Fibroblast of lung (primary cell): Measurements from ENCODE around the gene AICDA.

ENCODE experiments used
- EZH2 ChIP-seq: IDR thresholded peaks from 2 replicates; pipeline ENCODE4 v1.5.1; 2012; ENCODE audit warnings: low read length, control low read depth, mild to moderate bottlenecking; ENCODE audit errors: missing control alignments
- TF ChIP-seq, protein P1 (sequence below), 2 donors: IDR thresholded peaks in 1 of 2; conservative IDR thresholded peaks in 1 of 2; 1 replicate in 1 of 2; 2 replicates in 1 of 2; pipeline ENCODE4 v1.5.1; 2011 to 2012; ENCODE audit warnings: low read length in 2 of 2, control low read depth in 1 of 2, inconsistent platforms in 1 of 2, low read depth in 1 of 2, mild to moderate bottlenecking in 1 of 2

- no peak for TF ChIP-seq EZH2
- TF ChIP-seq, protein P1, sequence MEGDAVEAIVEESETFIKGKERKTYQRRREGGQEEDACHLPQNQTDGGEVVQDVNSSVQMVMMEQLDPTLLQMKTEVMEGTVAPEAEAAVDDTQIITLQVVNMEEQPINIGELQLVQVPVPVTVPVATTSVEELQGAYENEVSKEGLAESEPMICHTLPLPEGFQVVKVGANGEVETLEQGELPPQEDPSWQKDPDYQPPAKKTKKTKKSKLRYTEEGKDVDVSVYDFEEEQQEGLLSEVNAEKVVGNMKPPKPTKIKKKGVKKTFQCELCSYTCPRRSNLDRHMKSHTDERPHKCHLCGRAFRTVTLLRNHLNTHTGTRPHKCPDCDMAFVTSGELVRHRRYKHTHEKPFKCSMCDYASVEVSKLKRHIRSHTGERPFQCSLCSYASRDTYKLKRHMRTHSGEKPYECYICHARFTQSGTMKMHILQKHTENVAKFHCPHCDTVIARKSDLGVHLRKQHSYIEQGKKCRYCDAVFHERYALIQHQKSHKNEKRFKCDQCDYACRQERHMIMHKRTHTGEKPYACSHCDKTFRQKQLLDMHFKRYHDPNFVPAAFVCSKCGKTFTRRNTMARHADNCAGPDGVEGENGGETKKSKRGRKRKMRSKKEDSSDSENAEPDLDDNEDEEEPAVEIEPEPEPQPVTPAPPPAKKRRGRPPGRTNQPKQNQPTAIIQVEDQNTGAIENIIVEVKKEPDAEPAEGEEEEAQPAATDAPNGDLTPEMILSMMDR (conservative IDR thresholded peaks at IDR 0.05 in 1 of 2, IDR thresholded peaks at IDR 0.05 in 1 of 2; ENCODE audit: low read depth in 1 of 2, low read length in 2 of 2) = no peak
Observed at GRCh38 chr12:8596561-8596960, 16.1 kb downstream of the AICDA start.
